ENCODE results near the gene CDC6. TPM values are rescaled to one million over a fixed set of nuclear protein-coding genes. Genes with fewer than 3 reads are reported as not detected.

Gene CDC6
- total RNA-seq, 4 donors from 2014 or later = 0.88 to 11.3 TPM; not detected in 2

- no peaks in the 10 kb centered on the region for H3K9me3 ChIP-seq
- intact Hi-C loops (cut with DNase I; ENCODE audit: low total_unique reads) = no loop called here
- H3K4me1 ChIP-seq = peaks cover 32 to 65% of the 10 kb centered on the region in 2 donors
- H3K36me3 ChIP-seq = no peaks in the 10 kb centered on the region
- TF ChIP-seq POLR2A (IDR thresholded peaks at IDR 0.05) (no peak), CTCF (IDR thresholded peaks at IDR 0.05) (no peak)
- peak in 1 of 2 donors; percentile 54 for DNase-seq
- no peaks in the 10 kb centered on the region for H3K27me3 ChIP-seq
- H3K27ac ChIP-seq = peak overlapping the region; percentile 83 to 95
- no peak overlapping the region for H3K4me3 ChIP-seq
Measured at GRCh38 chr17:40327735-40328385, 40.2 kb downstream of the CDC6 start.

- no peak for TF ChIP-seq CTCF (IDR thresholded peaks at IDR 0.05)
- TF ChIP-seq POLR2A (IDR thresholded peaks at IDR 0.05) = no peak
- Histone ChIP-seq H3K9me3 (no peaks in the 10 kb centered on the region), H3K27ac (peak overlapping the region; percentile 83 to 95), H3K4me3 (no peak overlapping the region), H3K27me3 (no peaks in the 10 kb centered on the region), H3K4me1 (peaks cover 32 to 64% of the 10 kb centered on the region in 2 donors), H3K36me3 (no peaks in the 10 kb centered on the region)
- intact Hi-C loops (cut with DNase I; ENCODE audit: low total_unique reads) = no loop called here
- DNase-seq = no peak
Measured at GRCh38 chr17:40328386-40328766, 40.7 kb downstream of the CDC6 start.

- Histone ChIP-seq H3K27me3 (no peaks in the 10 kb centered on the region), H3K4me3 (no peak overlapping the region), H3K36me3 (no peaks in the 10 kb centered on the region), H3K9me3 (no peaks in the 10 kb centered on the region), H3K4me1 (peaks cover 39 to 68% of the 10 kb centered on the region in 2 donors), H3K27ac (peak overlapping the region; percentile 74 to 83)
- TF ChIP-seq POLR2A (IDR thresholded peaks at IDR 0.05) (no peak), CTCF (IDR thresholded peaks at IDR 0.05) (no peak)
- intact Hi-C loops (cut with DNase I; ENCODE audit: low total_unique reads) = no loop called here
- peak in 1 of 2 donors; percentile 43 for DNase-seq
Measured at GRCh38 chr17:40329839-40330794, 42.4 kb downstream of the CDC6 start.

- intact Hi-C loops (cut with DNase I; ENCODE audit: low total_unique reads) = no loop called here
- Histone ChIP-seq H3K27ac (peak overlapping the region; percentile 74 to 83), H3K4me3 (no peak overlapping the region), H3K36me3 (no peaks in the 10 kb centered on the region), H3K27me3 (no peaks in the 10 kb centered on the region), H3K9me3 (no peaks in the 10 kb centered on the region), H3K4me1 (peaks cover 40 to 72% of the 10 kb centered on the region in 2 donors)
- no peak for TF ChIP-seq POLR2A (IDR thresholded peaks at IDR 0.05)
- TF ChIP-seq CTCF (IDR thresholded peaks at IDR 0.05) = no peak
- DNase-seq = peak in 1 of 2 donors; percentile 24
Measured at GRCh38 chr17:40330850-40331470, 43.3 kb downstream of the CDC6 start.
